Neural crest cell (in vitro differentiated cells): ENCODE measurements around the gene PNPLA1. TPM values are rescaled to one million over a fixed set of nuclear protein-coding genes. Genes with fewer than 3 reads are reported as not detected.

Source experiments
- DNase-seq: peaks from one replicate; pipeline ENCODE4 v3.0.0; 2021; ENCODE audit warnings: low read depth, mixed read lengths, low spot score
- H3K27ac Mint-ChIP-seq: one replicate; pipeline ENCODE4 v1.8.0; 2021; ENCODE audit warnings: mild to moderate bottlenecking, mixed read lengths; ENCODE audit not compliant: unreplicated experiment
- H3K27me3 Mint-ChIP-seq: 2 replicates; pipeline ENCODE4 v1.8.0; 2021; ENCODE audit warnings: low read depth, mild to moderate bottlenecking, mixed read lengths
- H3K36me3 Mint-ChIP-seq: 2 replicates; pipeline ENCODE4 v1.8.0; 2021; ENCODE audit warnings: low read depth, mild to moderate bottlenecking, mixed read lengths
- H3K4me1 Mint-ChIP-seq: 2 replicates; pipeline ENCODE4 v1.8.0; 2021; ENCODE audit warnings: mixed read lengths
- H3K4me3 Mint-ChIP-seq: one replicate; pipeline ENCODE4 v1.8.0; 2021; ENCODE audit warnings: mild to moderate bottlenecking, mixed read lengths
- H3K9me3 Mint-ChIP-seq: 2 replicates; pipeline ENCODE4 v1.8.0; 2021; ENCODE audit warnings: mixed read lengths
- CTCF ChIP-seq: fragments of 200-600 bp; sonication (generic); conservative IDR thresholded peaks from 2 replicates; pipeline ENCODE4 v1.5.0; 2021; ENCODE audit warnings: antibody characterized with exemption, mild to moderate bottlenecking
- total RNA-seq: library from RNA; stranded (reverse); gene quantifications from 2 replicates; pipeline ENCODE4 v1.2.1, GENCODE V29; 2021

The PNPLA1 gene
- total RNA-seq, 1 donor from 2014 or later, result not detected

DNA sequence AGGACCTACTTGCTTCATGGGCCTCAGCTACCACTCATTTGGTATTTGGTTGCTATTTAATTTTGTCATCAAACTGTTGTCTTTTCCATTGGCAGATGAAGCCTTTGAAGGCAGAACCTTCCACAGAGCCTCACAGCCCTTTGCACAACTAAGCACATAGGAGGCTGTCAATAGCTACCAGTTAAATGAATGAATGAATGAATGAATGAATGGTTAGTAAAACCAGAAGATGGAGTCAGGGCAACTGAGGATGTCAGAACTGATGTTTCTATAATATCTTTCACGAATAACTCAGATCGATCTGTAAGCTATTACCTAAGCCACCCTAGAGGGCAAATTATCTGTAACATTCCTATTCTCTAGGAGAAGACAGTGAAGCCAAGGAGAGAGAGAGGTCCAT, 47.8 kb downstream of the PNPLA1 start:
- Mint-ChIP-seq H3K4me1 (peaks cover 7% of the 10 kb centered on the region), H3K27ac (no peak overlapping the region), H3K4me3 (no peak overlapping the region), H3K36me3 (no peaks in the 10 kb centered on the region), H3K9me3 (no peaks in the 10 kb centered on the region), H3K27me3 (peaks cover 3% of the 10 kb centered on the region)
- TF ChIP-seq CTCF, result no peak
- no peak for DNase-seq

- no peaks in the 10 kb centered on the region for H3K9me3 Mint-ChIP-seq
- H3K4me3 Mint-ChIP-seq, result no peak overlapping the region
- no peak for TF ChIP-seq CTCF
- no peak overlapping the region for H3K27ac Mint-ChIP-seq
- peaks cover 3% of the 10 kb centered on the region for H3K27me3 Mint-ChIP-seq
- peaks cover 15% of the 10 kb centered on the region for H3K4me1 Mint-ChIP-seq
- no peaks in the 10 kb centered on the region for H3K36me3 Mint-ChIP-seq
- no peak for DNase-seq
These were observed 49.0 kb downstream of the PNPLA1 start for GRCh38 chr6:36318690-36319435.

GRCh38 chr6:36319436-36319762, 49.5 kb downstream of the PNPLA1 start:
- H3K9me3 Mint-ChIP-seq, result no peaks in the 10 kb centered on the region
- no peak for TF ChIP-seq CTCF
- H3K36me3 Mint-ChIP-seq, result no peaks in the 10 kb centered on the region
- peaks cover 10% of the 10 kb centered on the region for H3K4me1 Mint-ChIP-seq
- no peak for DNase-seq
- H3K27ac Mint-ChIP-seq, result no peak overlapping the region
- H3K27me3 Mint-ChIP-seq, result peaks cover 3% of the 10 kb centered on the region
- no peak overlapping the region for H3K4me3 Mint-ChIP-seq

GRCh38 chr6:36319821-36320220, 50.0 kb downstream of the PNPLA1 start:
- no peak for DNase-seq
- Mint-ChIP-seq H3K27me3 (peaks cover 3% of the 10 kb centered on the region), H3K9me3 (no peaks in the 10 kb centered on the region), H3K4me3 (no peak overlapping the region), H3K27ac (no peak overlapping the region), H3K36me3 (no peaks in the 10 kb centered on the region), H3K4me1 (peaks cover 9% of the 10 kb centered on the region)
- no peak for TF ChIP-seq CTCF

DNA sequence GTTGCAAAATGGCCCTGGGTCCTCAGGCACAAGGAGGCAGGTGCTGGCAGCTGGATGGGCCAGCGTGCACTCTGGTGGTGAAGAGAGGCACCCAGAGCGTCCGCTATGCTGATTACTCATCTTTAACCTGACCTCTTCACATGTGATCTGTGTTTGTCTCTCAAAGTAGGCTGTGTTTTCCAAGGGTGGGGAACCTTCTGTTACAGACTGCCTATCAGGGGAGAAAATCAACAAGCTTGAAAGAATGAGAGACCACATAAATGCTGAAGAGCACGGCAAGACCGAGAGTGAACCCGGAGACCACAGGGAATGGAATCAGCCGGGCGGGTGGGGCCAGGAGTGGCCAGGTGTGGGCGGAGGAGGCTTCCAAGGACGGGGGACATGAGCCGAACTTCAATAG, 50.6 kb downstream of the PNPLA1 start:
- DNase-seq, result no peak
- Mint-ChIP-seq H3K36me3 (no peaks in the 10 kb centered on the region), H3K4me3 (no peak overlapping the region), H3K9me3 (no peaks in the 10 kb centered on the region), H3K27ac (no peak overlapping the region), H3K4me1 (peaks cover 9% of the 10 kb centered on the region), H3K27me3 (peaks cover 3% of the 10 kb centered on the region)
- TF ChIP-seq CTCF, result no peak
